ENCODE results near the gene NUP210L. TPM values are rescaled to one million over a fixed set of nuclear protein-coding genes. Genes with fewer than 3 reads are reported as not detected.

The NUP210L gene
- total RNA-seq, 1 experiment from 2014 or later, result 0.10 TPM

DNA sequence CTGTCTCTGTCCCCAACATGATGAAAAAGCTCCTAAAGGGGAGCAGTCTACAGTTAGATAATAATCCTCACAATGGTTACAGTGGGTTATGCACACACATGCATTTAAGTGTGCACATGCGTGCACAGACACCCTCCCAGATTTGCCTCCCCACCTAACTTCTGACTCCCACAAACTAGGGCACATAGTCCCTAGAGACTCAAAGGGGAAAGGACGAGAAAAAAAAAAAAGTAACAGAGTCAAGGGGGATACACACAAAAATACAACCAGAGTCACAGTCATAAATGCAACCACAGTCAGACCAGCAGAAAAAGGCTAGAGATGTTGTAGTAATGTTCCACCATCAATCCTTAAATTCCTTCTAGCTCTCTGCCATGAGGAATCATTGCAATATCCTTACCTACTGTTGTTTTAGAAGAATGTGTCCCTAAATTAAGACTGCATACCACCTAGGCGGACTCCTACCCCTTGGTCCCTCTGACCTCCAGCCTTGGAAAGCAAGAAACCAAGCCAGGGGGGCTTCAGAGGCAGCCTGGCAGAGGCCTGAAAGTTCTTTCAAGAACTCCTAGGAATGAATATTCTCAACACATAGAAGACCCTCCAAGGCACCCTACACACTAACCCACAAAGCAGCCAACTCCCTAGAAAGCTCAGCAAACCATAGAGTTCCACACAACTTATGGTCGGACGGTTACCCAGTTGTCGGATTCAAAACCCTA lies 197.7 kb downstream of the NUP210L start:
- ATAC-seq (no peak), DNase-seq (ENCODE audit: low read depth, low spot score) (no peak)
- Histone ChIP-seq H3K4me3 (replicated peaks in 1 of 2; ENCODE audit: low read depth in 1 of 2, low read length in 2 of 2) (peak overlapping the region; percentile 64 to 88), H2AFZ (ENCODE audit: low read depth, low read length, poor library complexity, severe bottlenecking) (no peak overlapping the region), H4K20me1 (ENCODE audit: insufficient read depth) (no peaks in the 10 kb centered on the region), H3K79me2 (ENCODE audit: insufficient read depth, low read length) (peaks cover 65% of the 10 kb centered on the region), H3K4me2 (ENCODE audit: low read length) (peak overlapping the region; percentile 87), H3K27ac (ENCODE audit: low read depth, low read length) (peak overlapping the region; percentile 94), H3K36me3 (ENCODE audit: control insufficient read depth in 1 of 2, insufficient read depth in 2 of 2, low read length in 2 of 2) (peaks cover 11 to 21% of the 10 kb centered on the region in 2 experiments; a peak in 3 of 4 replicates), H3K9ac (ENCODE audit: low read length) (peak overlapping the region; percentile 81), H3K9me3 (ENCODE audit: control insufficient read depth in 1 of 2, insufficient read depth in 1 of 2, low read depth in 1 of 2, low read length in 2 of 2) (no peaks in the 10 kb centered on the region), H3K4me1 (ENCODE audit: control insufficient read depth in 1 of 2, insufficient read depth in 2 of 2, low read length in 2 of 2) (peaks cover 7 to 25% of the 10 kb centered on the region in 2 experiments; a peak in 3 of 4 replicates), H3K9me2 (ENCODE audit: insufficient read depth) (no peaks in the 10 kb centered on the region), H3K27me3 (ENCODE audit: insufficient read depth, low read length) (no peaks in the 10 kb centered on the region)
- RAD21 ChIA-PET (ENCODE audit: low non-redundant PET in 1 of 2, low total read pairs in 2 of 2, uncharacterized antibody in 2 of 2, unreplicated experiment in 2 of 2), result no interaction called here
- BruUV-seq (replicated peaks), result no TSS peak
- TF ChIP-seq CEBPB (IDR thresholded peaks at IDR 0.05; ENCODE audit: low read depth) (no peak), JUND (IDR thresholded peaks at IDR 0.05) (no peak), SP1 (IDR thresholded peaks at IDR 0.05; ENCODE audit: low read depth) (no peak)
- CTCF ChIA-PET, result interaction anchor here (1.3 kb wide), 1 partner anchor 10 kb away, joined by 4 read pairs; the partner anchor contains the start of gene DENND4B
- intact Hi-C loops (cut with micrococcal nuclease), result no loop called here
- POLR2A ChIA-PET, result interaction anchor here (1.4 to 2.7 kb wide), 3 partner anchors 11 to 33 kb away, joined by 3 to 7 read pairs (median 5); partner anchors contain the start of genes CREB3L4 and RPS27

- ATAC-seq (no peak), DNase-seq (ENCODE audit: low read depth, low spot score) (no peak)
- ChIA-PET RAD21 (ENCODE audit: low non-redundant PET in 1 of 2, low total read pairs in 2 of 2, uncharacterized antibody in 2 of 2, unreplicated experiment in 2 of 2) (no interaction called here), POLR2A (no interaction called here), CTCF (no interaction called here)
- Histone ChIP-seq H3K4me3 (replicated peaks in 1 of 2; ENCODE audit: low read depth in 1 of 2, low read length in 2 of 2) (no peak overlapping the region), H2AFZ (ENCODE audit: low read depth, low read length, poor library complexity, severe bottlenecking) (no peak overlapping the region), H3K27me3 (ENCODE audit: insufficient read depth, low read length) (no peaks in the 10 kb centered on the region), H3K9me3 (ENCODE audit: control insufficient read depth in 1 of 2, insufficient read depth in 1 of 2, low read depth in 1 of 2, low read length in 2 of 2) (no peaks in the 10 kb centered on the region), H3K9me2 (ENCODE audit: insufficient read depth) (no peaks in the 10 kb centered on the region), H3K9ac (ENCODE audit: low read length) (no peak overlapping the region), H3K4me1 (ENCODE audit: control insufficient read depth in 1 of 2, insufficient read depth in 2 of 2, low read length in 2 of 2) (peaks cover 4 to 19% of the 10 kb centered on the region in 2 experiments; a peak in 2 of 4 replicates), H3K27ac (ENCODE audit: low read depth, low read length) (no peak overlapping the region), H4K20me1 (ENCODE audit: insufficient read depth) (no peaks in the 10 kb centered on the region), H3K4me2 (ENCODE audit: low read length) (no peak overlapping the region), H3K36me3 (ENCODE audit: control insufficient read depth in 1 of 2, insufficient read depth in 2 of 2, low read length in 2 of 2) (peaks cover 19 to 22% of the 10 kb centered on the region in 2 experiments; a peak in 3 of 4 replicates), H3K79me2 (ENCODE audit: insufficient read depth, low read length) (peaks cover 49% of the 10 kb centered on the region)
- intact Hi-C loops (cut with micrococcal nuclease), result no loop called here
- no TSS peak for BruUV-seq (replicated peaks)
- TF ChIP-seq EZH2phosphoT487 (IDR thresholded peaks at IDR 0.05; ENCODE audit: borderline replicate concordance), result no peak
- TF ChIP-seq POLR2A (IDR thresholded peaks at IDR 0.05; ENCODE audit: borderline replicate concordance, extremely low read depth, insufficient read depth, insufficient read length), result no peak
- TF ChIP-seq CEBPB (IDR thresholded peaks at IDR 0.05; ENCODE audit: low read depth), result no peak
- TF ChIP-seq ZFX (IDR thresholded peaks at IDR 0.05), result no peak
- no peak for TF ChIP-seq SIN3A (IDR thresholded peaks at IDR 0.05; ENCODE audit: low read depth)
- no peak for TF ChIP-seq FOSL1 (IDR thresholded peaks at IDR 0.05; ENCODE audit: low read depth)
- TF ChIP-seq ZBTB33 (IDR thresholded peaks at IDR 0.05; ENCODE audit: extremely low read depth, insufficient replicate concordance, low read length), result no peak
- TF ChIP-seq ZNF274 (IDR thresholded peaks at IDR 0.05; ENCODE audit: low read depth, low read length), result no peak
- TF ChIP-seq CTCF (IDR thresholded peaks at IDR 0.05 in 2 of 3, conservative IDR thresholded peaks at IDR 0.05 in 1 of 3; ENCODE audit: borderline replicate concordance in 1 of 3, insufficient read depth in 1 of 3, low read depth in 2 of 3, low read length in 2 of 3), result no peak
- no peak for TF ChIP-seq CBX3 (IDR thresholded peaks at IDR 0.05; ENCODE audit: low read depth)
- TF ChIP-seq, protein P1, sequence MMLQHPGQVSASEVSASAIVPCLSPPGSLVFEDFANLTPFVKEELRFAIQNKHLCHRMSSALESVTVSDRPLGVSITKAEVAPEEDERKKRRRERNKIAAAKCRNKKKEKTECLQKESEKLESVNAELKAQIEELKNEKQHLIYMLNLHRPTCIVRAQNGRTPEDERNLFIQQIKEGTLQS (IDR thresholded peaks at IDR 0.05), result no peak
These were observed 200.0 kb downstream of the NUP210L start for GRCh38 chr1:153954826-153955225.
